Measurements from ENCODE around the gene AGMO.

The AGMO gene

DNA sequence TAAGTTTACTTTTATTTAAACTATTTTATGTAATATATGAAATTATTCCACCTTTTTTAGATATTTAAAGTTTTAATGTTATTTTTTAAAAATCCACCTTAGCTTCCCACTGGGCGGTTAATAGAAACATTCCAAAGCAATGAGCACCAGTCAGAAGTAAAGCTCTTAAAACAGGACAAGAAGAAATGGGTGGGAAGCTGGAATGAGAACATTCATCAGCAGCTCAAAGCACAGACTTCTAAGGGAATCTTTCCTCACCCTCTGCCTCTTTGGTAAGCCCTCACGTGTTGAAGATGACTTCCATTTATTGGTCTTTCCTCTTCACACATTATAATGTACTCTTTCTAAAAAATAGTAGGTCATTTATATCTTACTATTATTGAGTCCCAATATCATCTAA is 3.1 kb downstream of the AGMO start:
- no peak overlapping the region for H3K27ac ChIP-seq
- no peak overlapping the region for H3K4me2 ChIP-seq (ENCODE audit: low read length)
- no peak overlapping the region for H3K9ac ChIP-seq
- no peaks in the 10 kb centered on the region for H3K27me3 ChIP-seq (ENCODE audit: control insufficient read depth, insufficient read depth, low read length)
- H3K79me2 ChIP-seq, result no peaks in the 10 kb centered on the region
- no peaks in the 10 kb centered on the region for H3K36me3 ChIP-seq (ENCODE audit: control insufficient read depth, insufficient read depth, low read length)
- TF ChIP-seq, protein P1, sequence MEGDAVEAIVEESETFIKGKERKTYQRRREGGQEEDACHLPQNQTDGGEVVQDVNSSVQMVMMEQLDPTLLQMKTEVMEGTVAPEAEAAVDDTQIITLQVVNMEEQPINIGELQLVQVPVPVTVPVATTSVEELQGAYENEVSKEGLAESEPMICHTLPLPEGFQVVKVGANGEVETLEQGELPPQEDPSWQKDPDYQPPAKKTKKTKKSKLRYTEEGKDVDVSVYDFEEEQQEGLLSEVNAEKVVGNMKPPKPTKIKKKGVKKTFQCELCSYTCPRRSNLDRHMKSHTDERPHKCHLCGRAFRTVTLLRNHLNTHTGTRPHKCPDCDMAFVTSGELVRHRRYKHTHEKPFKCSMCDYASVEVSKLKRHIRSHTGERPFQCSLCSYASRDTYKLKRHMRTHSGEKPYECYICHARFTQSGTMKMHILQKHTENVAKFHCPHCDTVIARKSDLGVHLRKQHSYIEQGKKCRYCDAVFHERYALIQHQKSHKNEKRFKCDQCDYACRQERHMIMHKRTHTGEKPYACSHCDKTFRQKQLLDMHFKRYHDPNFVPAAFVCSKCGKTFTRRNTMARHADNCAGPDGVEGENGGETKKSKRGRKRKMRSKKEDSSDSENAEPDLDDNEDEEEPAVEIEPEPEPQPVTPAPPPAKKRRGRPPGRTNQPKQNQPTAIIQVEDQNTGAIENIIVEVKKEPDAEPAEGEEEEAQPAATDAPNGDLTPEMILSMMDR (IDR thresholded peaks at IDR 0.05), result no peak
- H3K4me3 ChIP-seq (ENCODE audit: low read depth, low read length), result no peak overlapping the region
- no peaks in the 10 kb centered on the region for H3K4me1 ChIP-seq
- H2AFZ ChIP-seq, result no peak overlapping the region
- no peaks in the 10 kb centered on the region for H3K9me3 ChIP-seq (ENCODE audit: control insufficient read depth, low read length)

GRCh38 chr7:15557686-15558085 is 4.1 kb downstream of the AGMO start:
- Histone ChIP-seq H3K9me3 (ENCODE audit: control insufficient read depth, low read length) (no peaks in the 10 kb centered on the region), H3K9ac (no peak overlapping the region), H3K4me2 (ENCODE audit: low read length) (no peak overlapping the region), H3K36me3 (ENCODE audit: control insufficient read depth, insufficient read depth, low read length) (no peaks in the 10 kb centered on the region), H3K27ac (no peak overlapping the region), H3K4me3 (ENCODE audit: low read depth, low read length) (no peak overlapping the region), H2AFZ (no peak overlapping the region), H3K4me1 (no peaks in the 10 kb centered on the region), H3K79me2 (no peaks in the 10 kb centered on the region), H3K27me3 (ENCODE audit: control insufficient read depth, insufficient read depth, low read length) (no peaks in the 10 kb centered on the region)
- TF ChIP-seq, protein P1 (IDR thresholded peaks at IDR 0.05), result no peak

- Histone ChIP-seq H3K4me1 (no peaks in the 10 kb centered on the region), H2AFZ (no peak overlapping the region), H3K27ac (no peak overlapping the region), H3K27me3 (ENCODE audit: control insufficient read depth, insufficient read depth, low read length) (no peaks in the 10 kb centered on the region), H3K4me3 (ENCODE audit: low read depth, low read length) (no peak overlapping the region), H3K9me3 (ENCODE audit: control insufficient read depth, low read length) (no peaks in the 10 kb centered on the region), H3K79me2 (no peaks in the 10 kb centered on the region), H3K36me3 (ENCODE audit: control insufficient read depth, insufficient read depth, low read length) (no peaks in the 10 kb centered on the region), H3K9ac (no peak overlapping the region), H3K4me2 (ENCODE audit: low read length) (no peak overlapping the region)
- TF ChIP-seq, protein P1 (IDR thresholded peaks at IDR 0.05), result no peak
These were observed 4.6 kb downstream of the AGMO start for GRCh38 chr7:15557186-15557585.

DNA sequence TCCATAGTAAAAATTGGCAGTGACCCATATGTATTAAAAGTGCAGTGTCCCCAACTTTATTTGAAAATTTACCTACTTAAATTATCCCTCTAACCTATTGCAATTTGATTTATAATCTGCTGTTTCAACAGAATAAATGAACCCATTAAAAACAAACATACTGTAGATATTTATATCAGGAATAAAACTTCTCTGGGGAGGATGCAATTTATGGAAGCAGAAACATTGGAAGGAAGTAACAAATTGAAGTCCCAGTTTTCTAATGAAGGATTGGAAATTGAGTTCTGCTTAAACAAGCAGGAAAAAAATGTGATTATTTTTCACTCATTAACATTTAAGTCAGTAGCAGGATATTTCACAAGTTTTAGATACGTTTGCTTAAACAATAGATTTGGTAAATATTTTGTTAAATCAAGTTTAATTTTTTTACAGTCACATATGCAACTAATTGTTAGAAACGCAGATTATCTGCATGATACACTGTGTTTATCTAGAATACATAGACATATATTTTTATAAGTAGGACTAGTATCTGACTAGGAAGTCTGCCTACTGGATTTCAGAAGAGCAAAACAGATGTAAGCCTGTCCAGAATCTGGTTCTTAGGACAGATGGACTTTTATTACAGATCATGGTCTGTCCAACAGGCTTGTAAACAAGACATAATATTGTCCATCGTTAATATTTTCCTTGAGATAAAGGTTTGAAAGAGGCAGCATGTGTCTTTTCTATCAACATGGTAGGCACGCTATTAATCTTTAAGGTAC is 5.3 kb downstream of the AGMO start:
- TF ChIP-seq, protein P1 (IDR thresholded peaks at IDR 0.05), result no peak
- no peaks in the 10 kb centered on the region for H3K9me3 ChIP-seq (ENCODE audit: control insufficient read depth, low read length)
- no peaks in the 10 kb centered on the region for H3K27me3 ChIP-seq (ENCODE audit: control insufficient read depth, insufficient read depth, low read length)
- H2AFZ ChIP-seq, result no peak overlapping the region
- no peaks in the 10 kb centered on the region for H3K4me1 ChIP-seq
- H3K27ac ChIP-seq, result no peak overlapping the region
- no peaks in the 10 kb centered on the region for H3K36me3 ChIP-seq (ENCODE audit: control insufficient read depth, insufficient read depth, low read length)
- no peak overlapping the region for H3K4me2 ChIP-seq (ENCODE audit: low read length)
- H3K9ac ChIP-seq, result no peak overlapping the region
- H3K4me3 ChIP-seq (ENCODE audit: low read depth, low read length), result no peak overlapping the region
- no peaks in the 10 kb centered on the region for H3K79me2 ChIP-seq

- Histone ChIP-seq H3K4me1 (no peaks in the 10 kb centered on the region), H3K79me2 (no peaks in the 10 kb centered on the region), H3K27ac (no peak overlapping the region), H3K4me3 (ENCODE audit: low read depth, low read length) (no peak overlapping the region), H3K9me3 (ENCODE audit: control insufficient read depth, low read length) (no peaks in the 10 kb centered on the region), H3K9ac (no peak overlapping the region), H2AFZ (no peak overlapping the region), H3K36me3 (ENCODE audit: control insufficient read depth, insufficient read depth, low read length) (no peaks in the 10 kb centered on the region), H3K27me3 (ENCODE audit: control insufficient read depth, insufficient read depth, low read length) (no peaks in the 10 kb centered on the region), H3K4me2 (ENCODE audit: low read length) (no peak overlapping the region)
- TF ChIP-seq, protein P1 (IDR thresholded peaks at IDR 0.05), result no peak
These were observed 6.4 kb downstream of the AGMO start for GRCh38 chr7:15555381-15555859.

Measured in parathyroid adenoma (tissue), 2 donors.